ENCODE results near the gene TRAPPC2.
"Not testable (repeated sequence)": the region's sequence is repeated elsewhere in the genome, so short reads cannot be mapped to it uniquely, and the experiment has no call there.

Gene TRAPPC2

DNA sequence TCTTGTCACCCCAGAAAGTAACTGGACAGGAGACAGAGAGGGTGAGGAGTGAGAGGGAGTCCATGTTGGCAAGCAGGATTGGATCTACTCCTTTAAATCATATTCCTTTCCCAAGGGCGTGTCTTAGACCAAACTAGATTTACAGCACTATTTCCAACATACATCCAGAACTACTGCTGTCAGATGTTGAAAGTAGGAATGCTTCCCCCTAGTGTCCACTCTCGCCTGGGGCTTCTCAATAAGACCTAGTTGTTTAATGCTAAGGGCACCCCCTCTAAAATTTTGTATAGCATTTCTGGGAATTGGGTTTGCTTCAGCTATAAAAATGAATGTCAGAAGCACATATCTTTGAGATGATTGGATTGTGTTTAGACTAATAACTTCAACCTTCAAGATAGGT lies 13.4 kb upstream of the TRAPPC2 start:
- no peak for DNase-seq (ENCODE audit: low spot score)

DNA sequence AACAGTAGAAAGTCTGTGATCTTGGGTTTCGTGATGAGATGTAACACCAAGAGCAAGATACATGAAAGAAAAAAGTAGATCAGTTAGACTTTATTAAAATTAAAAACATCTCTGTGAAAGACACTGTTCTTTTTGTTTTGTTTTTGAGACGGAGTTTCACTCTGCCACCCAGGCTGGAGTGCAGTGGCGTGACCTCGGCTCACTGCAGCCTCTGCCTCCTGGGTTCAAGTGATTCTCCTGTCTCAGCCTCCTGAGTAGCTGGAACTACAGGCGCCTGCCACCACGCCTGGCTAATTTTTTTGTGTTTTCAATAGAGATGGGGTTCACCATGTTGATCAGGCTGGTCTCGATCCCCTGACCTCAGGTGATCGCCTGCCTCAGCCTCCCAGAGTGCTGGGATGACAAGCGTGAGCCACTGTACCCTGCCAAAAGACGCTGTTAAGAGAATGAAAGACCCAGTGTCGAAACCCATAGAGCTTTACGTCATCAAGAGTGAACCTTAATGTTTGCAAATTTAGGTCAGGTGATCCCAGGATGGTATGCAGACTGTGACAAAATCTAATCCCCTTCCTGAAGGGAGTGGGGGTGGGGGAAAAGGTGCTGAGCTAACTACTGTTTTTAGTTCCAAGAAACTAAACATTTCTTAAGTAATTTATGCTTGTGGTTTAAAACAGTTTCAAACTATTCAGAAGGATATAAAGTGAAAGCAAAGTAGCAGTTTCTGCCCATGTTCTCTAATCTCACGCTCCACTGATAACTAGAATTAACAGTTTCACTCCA lies 8.2 kb upstream of the TRAPPC2 start:
- DNase-seq (ENCODE audit: low spot score): no peak

DNA sequence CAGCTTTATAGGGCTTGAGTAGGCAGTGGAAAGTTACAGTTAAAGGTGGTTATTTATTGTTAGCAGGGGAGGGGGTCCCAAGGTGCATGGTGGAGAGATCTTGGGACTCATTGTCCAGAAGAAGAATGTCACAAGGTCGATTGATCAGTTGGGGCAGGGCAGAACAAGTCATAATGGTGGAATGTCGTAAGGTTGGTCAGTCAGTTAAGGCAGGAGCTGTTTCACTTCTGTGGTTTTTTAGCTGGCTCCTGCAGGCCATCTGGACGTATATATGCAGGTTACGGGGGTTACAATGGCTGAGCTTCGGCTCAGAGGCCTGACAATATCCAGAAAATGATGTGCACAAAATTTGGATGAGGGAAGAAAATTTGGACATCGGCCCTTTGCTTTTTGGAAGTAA lies 7.3 kb upstream of the TRAPPC2 start:
- DNase-seq (ENCODE audit: low spot score): no peak

DNA sequence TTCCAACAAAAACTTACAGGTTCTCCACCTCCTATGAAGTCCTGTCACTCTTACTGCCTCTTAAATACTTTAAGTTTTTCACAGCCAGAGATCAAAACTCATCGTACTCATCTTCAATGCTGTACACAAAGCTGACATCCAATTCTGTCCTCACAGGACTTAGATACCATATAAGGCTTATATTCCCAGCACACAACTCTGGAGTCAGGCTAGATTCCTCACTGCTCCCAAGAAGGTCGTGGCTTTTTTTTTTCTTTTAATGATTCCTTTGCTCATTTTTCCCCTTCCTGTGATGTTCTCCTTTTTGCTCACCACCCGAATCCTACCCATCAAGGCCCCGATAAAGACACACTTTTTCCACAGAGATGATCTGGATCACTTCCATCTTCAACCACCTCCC lies 914 bp downstream of the TRAPPC2 start:
- DNase-seq (ENCODE audit: low spot score): no peak

DNA sequence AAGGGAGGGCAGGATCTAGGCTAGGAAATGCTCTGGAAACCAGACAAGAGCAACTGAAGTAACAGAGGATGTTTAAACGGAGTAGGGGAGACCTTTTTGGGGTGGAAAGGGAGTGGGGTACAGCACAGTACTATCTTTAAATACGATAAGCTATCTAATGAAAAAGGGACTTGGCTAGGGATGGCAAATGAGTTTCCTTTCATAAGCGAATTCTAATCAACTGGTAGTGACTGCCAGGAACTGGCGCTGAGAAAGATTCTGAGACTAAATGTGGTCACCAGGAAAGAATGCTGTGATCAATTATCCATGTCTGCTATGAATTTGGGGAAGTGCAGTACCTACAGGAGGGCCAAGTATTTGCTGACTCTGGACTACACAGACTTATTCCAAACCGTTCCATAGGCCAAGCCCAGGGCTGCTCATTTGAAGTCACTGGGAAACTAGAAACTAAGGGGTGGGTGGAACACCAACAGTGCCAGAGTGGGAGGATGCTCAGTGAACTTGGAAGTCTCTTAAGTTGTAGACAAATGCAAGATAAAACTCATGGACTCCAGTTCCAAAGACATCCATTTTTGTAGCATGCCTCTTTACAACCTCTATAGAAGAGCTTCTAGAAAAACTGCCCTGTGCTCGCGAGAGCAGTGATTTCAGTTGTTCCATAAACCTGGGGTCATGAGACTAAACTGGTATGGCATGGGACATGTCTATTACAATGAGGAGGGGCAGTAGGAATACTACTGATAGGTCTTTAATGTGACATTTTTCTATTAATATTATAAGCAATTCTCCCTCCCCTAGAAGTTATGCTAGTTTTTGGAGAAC lies 2.0 kb downstream of the TRAPPC2 start:
- no peak for DNase-seq (ENCODE audit: low spot score)

DNA sequence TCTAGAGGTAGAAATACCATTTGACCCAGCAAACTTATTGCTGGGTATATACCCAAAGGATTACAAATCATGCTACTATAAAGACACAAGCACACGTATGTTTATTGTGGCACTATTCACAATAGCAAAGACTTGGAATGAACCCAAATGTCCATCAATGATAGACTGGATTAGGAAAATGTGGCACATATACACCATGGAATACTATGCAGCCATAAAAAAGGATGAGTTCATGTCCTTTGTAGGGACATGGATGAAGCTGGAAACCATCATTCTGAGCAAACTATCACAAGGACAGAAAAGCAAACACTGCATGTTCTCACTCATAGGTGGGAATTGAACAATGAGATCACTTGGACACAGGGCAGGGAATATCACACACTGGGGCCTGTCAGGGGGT lies 3.9 kb downstream of the TRAPPC2 start:
- not testable (repeated sequence) for DNase-seq (ENCODE audit: low spot score)

DNA sequence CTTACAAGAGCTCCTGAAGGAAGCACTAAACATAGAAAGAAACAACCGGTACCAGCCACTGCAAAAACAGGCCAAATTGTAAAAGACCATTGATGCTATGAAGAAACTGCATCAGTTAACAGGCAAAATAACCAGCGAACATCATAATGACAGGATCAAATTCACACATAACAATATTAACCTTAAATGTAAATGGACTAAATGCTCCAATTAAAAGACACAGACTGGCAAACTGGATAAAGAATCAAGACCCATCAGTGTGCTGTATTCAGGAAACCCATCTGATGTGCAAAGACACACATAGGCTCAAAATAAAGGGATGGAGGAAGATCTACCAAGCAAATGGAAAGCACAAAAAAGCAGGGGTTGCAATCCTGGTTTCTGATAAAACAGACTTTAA lies 7.8 kb downstream of the TRAPPC2 start:
- DNase-seq (ENCODE audit: low spot score): not testable (repeated sequence)

DNA sequence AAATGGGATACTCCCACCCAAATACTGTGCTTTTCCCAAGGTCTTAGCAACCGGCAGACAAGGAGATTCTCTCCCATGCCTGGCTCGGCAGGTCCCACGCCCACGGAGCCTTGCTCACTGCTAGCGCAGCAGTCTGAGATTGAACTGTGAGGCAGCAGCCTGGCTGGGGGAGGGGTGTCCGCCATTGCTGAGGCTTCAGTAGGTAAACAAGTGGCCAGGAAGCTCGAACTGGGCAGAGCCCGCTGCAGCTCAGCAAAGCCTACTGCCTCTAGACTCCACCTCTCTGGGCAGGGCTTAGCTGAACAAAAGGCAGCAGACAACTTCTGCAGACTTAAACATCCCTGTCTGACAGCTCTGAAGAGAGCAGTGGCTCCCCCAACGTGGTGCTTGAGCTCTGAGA lies 9.5 kb downstream of the TRAPPC2 start:
- not testable (repeated sequence) for DNase-seq (ENCODE audit: low spot score)

DNA sequence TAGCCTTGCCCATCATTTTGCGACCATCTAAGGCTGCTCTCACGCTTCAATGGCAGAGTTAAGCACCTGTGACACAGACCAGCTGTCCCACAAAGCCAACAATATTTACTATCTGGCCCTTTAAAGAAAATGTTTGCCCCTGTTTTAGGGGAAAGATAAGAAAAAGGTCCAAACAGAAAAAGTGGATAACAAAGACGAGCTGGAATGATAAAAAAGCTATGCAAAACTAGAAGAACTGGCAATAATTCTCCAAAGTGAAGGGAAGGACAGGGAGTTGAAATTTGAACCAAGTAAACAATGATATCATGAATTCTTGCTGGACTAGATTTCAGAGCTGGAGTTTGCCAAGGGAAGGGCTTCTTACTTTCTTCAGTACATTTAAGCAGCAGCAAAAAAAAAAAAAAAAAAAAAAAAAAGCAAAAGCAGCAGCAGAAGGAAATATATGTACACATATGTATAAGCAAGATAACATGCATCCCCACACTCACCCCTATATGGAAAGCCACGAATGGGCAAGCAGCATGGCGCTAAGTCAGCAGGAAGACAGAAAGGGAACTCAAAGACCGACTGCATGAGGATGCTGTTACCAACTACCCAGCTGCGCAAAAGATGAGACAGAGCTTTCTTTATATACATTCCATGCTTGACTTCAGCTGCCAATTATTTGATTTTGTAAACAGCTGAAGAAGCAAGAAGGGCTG lies 12.5 kb downstream of the TRAPPC2 start:
- no peak for DNase-seq (ENCODE audit: low spot score)

DNA sequence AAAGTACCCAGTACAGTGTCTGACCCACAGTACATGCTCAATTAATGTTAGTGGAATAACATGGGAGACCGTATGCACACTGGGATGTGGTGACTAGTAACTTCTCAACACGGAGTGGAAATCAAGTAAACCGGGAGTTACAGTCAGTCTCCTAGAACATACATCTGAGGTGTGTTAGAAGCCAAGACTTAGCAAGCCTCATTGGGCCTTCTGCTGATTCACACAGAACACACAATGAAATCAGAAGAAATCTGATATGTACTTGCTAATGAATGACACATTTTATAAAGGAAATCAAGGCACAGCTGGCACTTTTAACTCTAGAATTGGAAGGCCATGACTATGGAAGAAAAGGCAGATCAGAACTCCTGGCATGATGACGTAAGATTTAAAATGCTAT lies 13.0 kb downstream of the TRAPPC2 start:
- DNase-seq (ENCODE audit: low spot score): no peak

DNA sequence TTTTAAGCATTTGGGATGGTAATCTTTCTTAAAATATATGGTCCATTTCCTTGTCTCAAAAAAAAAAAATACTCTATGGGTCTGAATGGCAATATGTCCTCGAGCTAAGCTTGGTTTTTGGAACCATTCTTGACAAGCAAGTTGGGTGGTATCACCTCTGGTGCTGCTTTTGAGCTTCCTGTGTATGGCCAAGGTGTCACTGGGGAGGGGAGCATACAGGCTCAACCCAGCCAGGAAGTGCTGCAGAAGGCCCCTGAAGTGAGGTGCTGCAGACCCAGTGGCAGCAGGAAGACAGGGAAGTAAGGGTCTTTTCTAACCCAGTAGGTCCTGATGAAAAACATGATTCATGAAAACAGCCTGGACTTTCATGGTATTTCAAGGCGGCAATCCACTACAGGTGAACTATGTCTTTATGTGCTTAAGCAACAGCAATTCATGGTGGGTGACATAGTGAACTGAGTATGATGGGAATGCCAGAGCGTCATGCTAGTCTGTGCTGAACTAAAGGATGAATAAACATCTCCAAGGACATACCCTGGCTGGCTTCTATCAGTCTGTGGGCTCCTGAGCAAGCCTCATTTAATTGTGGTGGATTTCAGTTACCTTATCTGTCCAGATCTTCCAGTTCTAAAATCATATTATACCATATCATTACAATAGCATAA lies 15.1 kb downstream of the TRAPPC2 start:
- no peak for DNase-seq (ENCODE audit: low spot score)

DNA sequence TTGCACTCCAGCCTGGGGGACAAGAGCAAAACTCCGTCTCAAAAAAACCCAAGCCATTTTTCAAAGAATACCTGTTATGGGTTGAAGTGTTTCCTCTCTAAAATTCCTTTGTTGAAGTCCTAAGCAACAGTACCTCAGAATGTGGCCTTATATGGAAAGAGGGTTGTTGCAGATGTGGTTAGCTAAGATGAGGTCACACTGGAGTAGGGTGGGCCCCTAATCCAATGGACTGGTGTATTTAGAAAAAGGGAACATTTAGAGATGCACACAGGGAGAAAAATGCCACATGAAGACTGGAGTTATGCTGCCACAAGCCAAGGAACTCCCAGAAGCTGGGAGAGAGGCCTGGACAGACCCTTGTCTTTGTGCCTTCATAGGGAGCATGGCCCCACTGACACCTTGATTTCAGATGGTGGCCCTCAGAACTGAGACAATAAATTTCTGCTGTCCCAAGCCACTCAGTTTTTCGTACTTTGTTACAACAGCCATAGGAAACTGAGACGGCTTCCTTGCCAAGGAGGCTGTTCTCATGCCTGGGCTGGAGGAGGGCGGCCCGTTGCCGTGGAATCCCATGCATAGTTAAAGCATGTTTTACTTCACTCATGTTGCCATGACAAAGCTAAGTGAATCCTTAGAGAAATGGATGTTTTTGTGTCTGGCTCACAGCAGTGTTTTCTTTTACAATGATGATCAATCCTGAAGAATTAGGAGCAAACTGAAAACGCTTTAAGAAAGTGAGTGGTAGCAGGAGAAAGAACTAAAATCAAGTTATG lies 16.5 kb downstream of the TRAPPC2 start:
- DNase-seq (ENCODE audit: low spot score): no peak

DNA sequence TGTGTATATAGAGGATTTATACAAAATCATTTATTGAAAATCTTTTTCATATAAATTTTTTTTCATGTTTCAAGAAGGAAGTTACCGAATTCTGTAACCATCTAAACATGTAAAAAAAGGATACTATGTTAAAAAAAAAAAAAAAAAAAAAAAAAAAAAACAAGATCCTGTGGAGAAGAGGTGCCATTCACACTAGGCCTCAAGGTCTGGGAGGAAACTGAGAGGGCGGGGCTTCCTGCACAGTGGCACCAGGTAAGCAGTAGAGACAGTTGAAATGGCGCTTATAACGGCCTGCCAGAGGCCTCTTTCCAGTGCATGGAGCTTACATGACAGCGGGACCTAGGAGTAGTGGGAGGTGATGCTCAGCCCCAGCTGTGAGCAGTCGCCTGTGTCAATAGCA lies 17.5 kb downstream of the TRAPPC2 start:
- DNase-seq (ENCODE audit: low spot score): no peak

DNA sequence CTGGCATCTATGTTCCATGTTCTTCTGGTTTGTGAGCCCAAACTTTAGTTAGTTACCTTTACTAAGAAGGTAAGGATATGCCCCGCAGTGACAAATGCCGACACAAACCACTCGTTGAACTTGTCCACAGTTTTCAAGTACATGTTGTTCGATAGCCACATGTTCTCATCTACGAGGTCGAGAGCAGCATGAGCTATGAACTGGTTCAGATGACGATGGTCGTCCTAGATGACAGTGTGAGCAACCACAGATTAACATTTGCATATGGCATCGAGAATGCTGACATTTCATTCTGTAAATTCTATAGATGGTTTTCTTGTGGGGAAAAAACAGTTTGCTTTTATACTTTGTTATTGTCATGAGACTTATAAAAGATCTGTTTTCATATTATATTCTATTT lies 18.0 kb downstream of the TRAPPC2 start:
- no peak for DNase-seq (ENCODE audit: low spot score)

DNA sequence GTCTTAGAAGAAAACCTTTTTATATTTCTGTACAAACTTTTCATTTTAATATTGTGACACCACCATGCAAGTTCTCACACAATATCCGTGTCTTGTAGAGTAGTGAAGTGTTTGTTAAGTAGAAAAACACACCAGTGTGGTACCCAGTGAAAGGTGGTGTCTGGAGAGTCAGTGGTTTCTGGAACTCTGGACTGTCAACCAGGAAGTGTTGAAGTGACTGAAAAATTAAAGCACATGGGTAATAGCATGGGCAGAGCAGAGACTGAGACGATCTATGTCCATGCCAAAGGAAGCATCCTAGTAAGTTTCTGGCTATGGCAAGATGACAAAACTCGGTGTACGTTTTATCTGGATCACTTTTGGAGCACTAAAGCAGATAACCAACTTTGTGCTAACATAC lies 23.3 kb downstream of the TRAPPC2 start:
- no peak for DNase-seq (ENCODE audit: low spot score)

DNA sequence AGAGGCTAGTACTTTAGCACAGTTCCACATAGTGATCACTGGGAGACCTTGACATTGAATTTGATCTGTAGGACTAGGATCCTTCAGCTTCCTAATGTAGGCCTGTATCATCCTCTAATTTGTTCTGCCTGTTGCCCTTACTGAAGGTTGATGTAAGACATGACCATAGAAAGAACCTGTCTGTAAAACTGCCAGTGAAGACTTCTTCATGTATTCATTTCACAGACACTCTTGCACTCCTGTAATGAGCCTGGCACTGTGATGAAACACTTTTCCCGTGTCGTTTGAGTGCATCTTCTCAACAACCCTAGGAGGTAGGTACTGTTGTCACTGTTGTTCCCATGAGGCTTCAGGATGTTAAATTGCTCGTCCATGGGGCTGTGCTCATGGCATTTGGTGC lies 30.8 kb downstream of the TRAPPC2 start:
- no peak for DNase-seq (ENCODE audit: low spot score)

DNA sequence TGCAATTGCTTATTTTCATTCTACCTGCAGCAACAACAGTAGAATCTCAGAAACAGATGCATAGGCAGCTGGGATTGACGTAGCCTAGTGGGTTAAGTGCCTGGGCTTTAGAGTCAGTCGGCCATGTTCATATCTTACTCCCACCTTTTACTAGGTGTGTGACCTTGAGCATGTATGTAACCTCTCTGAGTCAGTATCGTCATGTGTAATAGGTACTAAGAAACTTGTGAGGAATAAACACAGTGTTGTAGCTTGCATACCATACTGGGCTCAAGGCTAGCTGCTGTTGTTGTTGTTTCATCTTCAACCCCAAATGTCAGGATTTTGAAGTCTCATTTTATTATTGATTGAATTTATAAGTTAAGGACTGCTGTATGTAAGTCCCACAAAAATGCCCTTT lies 31.3 kb downstream of the TRAPPC2 start:
- no peak for DNase-seq (ENCODE audit: low spot score)

DNA sequence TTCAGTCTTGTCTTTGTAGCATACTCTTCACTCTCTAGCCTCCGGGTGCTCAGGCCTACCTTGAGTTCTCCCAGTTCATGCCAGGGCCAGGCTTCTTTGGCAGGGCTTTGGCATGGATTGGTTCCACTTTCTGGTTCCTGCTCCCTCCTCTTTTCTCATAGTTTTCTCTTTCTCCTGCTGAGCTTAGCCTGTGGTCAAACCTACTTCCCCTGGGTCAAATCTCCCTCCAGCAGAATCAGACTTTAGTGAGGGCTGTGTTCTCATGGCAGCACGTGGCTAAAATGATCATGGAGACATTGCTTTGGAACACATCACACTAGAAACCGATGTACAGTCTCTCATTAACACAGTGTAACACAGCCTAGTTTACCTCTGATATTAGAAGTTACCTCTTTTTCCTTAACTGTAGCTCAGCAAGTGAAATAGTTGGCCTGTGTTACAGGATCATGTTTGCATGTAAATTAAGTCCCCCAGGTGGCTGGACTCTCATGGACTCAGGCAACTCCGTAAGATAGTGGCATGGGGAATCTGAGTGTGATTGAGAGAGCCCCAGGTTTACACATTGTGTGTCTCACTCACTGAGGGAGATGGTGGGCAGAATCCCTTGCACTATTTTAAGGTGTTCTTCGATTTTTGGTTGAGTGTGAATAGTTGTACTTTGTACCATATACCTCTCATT lies 32.2 kb downstream of the TRAPPC2 start:
- no peak for DNase-seq (ENCODE audit: low spot score)

DNA sequence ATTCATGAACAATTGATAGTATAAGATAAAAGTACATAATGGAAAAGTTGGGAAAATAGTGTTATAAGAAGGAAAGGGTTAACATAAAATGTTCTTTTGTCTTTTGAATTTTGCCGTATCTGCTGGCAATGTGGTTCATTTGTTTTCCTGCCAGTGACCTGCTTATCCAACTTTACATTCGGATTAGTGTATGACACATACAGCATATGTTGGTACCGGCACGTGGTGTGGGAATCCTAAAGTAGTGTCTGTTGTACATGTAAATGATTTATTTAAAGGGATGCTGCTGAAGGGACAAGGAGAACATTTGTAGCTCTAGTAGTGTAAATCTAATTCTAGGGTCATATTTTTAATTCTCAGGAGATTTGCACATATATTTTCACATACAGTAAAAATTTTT lies 34.0 kb downstream of the TRAPPC2 start:
- DNase-seq (ENCODE audit: low spot score): no peak

DNA sequence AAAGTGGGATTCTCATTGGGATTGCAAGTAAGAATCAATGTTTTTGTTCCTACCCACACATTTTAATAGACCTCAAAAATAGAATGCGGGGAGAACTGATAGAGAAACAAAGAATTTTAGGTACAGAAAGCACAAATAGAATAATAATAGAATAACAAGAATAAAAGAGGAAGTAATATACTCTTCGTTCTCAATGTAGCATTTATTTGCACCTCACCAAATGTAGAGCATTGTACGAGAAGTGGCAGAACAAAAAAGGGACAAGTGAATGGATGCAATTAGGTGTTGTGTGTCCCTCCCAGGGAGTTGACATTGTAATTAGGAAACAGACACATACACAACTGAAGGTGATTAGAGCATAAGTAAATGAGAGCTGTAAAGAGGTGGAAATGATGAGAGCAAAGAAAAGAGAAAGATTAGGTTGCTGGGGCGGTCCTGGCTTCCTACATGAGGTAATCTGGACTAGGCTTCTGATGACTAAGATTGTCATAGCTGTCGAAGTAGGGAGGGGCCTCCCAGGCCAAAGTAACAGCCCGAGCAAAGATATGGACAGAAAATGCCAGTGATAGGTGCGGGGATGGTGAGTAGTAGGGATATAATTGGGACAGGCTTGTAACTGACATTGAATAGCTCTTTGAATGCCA lies 35.1 kb downstream of the TRAPPC2 start:
- DNase-seq (ENCODE audit: low spot score): no peak

DNA sequence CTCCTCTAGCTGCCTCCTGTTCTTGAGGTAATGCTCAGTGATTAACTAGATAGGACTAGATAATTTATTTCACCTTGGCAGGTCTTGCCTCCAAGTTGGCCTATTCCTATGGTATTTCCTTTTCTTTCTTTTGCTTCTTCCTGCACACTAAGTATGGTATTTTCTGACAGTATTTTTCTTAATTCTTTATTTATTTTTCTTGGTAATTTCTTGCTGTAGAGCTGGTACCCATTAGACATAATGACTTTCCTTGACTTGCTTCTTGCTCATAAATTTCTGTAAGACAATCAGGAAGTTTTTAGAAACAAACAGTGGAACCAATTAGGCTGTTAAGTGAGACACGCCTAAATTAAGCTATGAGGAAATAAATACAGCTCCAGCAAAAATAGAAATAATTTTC lies 36.0 kb downstream of the TRAPPC2 start:
- no peak for DNase-seq (ENCODE audit: low spot score)

Measured in kidney capillary endothelial cell (primary cell).